Measurements from ENCODE around the gene PRDM10.
"Not testable (repeated sequence)": the region's sequence is repeated elsewhere in the genome, so short reads cannot be mapped to it uniquely, and the experiment has no call there.

Gene PRDM10, protein sequence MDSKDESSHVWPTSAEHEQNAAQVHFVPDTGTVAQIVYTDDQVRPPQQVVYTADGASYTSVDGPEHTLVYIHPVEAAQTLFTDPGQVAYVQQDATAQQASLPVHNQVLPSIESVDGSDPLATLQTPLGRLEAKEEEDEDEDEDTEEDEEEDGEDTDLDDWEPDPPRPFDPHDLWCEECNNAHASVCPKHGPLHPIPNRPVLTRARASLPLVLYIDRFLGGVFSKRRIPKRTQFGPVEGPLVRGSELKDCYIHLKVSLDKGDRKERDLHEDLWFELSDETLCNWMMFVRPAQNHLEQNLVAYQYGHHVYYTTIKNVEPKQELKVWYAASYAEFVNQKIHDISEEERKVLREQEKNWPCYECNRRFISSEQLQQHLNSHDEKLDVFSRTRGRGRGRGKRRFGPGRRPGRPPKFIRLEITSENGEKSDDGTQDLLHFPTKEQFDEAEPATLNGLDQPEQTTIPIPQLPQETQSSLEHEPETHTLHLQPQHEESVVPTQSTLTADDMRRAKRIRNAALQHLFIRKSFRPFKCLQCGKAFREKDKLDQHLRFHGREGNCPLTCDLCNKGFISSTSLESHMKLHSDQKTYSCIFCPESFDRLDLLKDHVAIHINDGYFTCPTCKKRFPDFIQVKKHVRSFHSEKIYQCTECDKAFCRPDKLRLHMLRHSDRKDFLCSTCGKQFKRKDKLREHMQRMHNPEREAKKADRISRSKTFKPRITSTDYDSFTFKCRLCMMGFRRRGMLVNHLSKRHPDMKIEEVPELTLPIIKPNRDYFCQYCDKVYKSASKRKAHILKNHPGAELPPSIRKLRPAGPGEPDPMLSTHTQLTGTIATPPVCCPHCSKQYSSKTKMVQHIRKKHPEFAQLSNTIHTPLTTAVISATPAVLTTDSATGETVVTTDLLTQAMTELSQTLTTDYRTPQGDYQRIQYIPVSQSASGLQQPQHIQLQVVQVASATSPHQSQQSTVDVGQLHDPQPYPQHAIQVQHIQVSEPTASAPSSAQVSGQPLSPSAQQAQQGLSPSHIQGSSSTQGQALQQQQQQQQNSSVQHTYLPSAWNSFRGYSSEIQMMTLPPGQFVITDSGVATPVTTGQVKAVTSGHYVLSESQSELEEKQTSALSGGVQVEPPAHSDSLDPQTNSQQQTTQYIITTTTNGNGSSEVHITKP

DNA sequence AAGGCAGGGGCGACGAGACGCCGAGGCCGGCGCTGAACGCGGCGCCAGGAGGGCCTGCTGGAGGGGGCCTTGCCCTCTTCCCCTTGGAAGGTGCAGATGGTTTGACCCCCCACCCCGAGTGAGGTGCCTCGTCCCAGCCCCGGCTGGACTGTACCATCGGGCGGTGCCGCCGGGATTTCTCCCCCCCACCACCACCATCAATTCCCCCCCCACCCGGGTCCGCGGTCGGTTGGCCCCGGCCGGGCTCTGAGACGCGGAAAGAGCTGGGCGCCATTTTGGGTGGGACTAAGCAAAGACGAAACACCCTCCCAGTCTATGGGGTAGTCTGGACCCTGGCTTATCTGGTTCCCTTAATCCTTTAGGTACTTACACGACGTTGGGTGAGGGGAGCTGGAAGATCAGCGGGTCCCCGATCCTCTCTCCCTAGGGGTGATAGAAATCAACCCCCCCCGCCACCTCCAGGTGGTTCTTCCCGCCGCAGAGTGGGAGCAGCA, at the start of gene PRDM10:
PRDM10 (minus strand) TSS at position 484 of the 494 bp plus-strand sequence. CDS start 41,871 bp downstream, outside the sequence.
- peak; percentile 85 for DNase-seq (ENCODE audit: low read depth)

DNA sequence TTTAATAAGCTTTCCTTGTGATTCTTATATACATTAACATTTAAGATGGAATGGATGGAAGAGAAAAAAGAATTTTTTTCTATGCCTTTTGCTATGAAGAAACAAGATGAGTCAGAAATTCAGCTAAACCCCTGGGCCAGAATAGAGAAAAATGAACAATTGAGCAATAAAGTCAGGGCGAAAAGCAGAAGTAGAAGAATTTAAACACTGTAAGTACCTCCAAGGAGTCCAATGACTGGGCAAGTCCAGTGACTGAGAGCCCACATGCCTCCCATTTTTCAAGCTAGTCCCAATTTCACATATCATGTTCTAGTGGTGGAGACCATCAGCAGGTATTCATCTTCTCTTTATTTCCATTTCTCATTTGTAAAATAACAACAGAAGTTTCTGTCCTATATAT, 48.4 kb upstream of the PRDM10 start:
- DNase-seq (ENCODE audit: low read depth) = no peak

DNA sequence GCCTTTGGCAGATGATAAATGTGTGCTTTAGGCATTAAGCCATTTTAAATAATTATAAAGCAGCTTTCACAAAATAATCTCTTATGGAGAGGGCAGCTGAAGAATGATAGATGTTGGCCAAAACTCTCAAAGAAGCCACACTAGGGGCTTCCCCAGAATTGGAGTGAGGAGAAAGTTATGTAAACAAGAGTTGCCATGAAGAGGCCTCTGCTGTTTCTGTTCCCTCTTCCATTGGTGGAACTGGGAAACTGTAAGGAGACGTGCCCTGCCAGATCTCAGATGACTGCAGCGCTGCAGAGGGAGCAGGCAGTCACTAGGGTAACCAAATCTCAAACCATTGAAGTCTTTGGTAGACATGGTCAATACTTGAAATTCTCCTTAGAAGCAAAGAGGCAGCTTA, 47.6 kb upstream of the PRDM10 start:
- no peak for DNase-seq (ENCODE audit: low read depth)

DNA sequence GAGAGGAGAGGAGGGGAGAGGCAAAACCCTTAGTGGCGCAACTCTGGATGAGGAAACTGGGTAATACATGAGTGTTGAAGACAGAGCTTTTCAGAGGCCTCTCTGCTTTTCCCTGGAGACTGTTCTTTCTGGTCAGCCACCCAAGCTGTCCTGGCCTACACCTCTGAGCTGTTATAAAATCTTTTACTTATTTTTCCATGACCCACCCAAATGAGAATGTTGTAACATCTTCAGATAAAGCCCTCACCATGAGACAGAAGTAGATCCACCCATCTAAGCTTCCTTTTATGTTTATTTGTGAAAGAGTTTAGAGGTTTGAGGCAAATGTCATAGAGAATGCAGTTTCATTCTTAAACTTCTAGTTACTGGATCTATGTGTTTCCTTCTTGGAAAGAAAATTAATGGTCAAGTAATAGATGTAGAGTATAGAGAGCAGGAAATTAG, 46.7 kb upstream of the PRDM10 start:
- no peak for DNase-seq (ENCODE audit: low read depth)

DNA sequence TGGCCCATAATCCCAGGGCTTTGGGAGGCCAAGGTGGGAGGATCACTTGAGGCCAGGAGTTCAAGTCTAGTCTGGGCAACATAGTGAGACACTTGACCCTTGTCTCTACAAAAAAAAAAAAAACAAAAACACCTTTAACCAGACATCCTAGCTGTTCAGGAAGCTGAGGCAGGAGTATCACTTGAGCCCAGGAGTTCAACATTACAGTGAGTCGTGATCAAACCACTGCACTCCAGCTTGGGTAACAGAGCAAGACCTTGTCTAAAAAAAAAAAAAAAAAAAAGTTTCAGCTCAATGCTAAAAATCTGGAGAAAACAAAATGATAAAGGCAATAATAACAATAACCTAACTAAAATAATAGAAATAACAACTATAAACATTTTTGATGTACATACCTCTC, 44.5 kb upstream of the PRDM10 start:
- no peak for DNase-seq (ENCODE audit: low read depth)

DNA sequence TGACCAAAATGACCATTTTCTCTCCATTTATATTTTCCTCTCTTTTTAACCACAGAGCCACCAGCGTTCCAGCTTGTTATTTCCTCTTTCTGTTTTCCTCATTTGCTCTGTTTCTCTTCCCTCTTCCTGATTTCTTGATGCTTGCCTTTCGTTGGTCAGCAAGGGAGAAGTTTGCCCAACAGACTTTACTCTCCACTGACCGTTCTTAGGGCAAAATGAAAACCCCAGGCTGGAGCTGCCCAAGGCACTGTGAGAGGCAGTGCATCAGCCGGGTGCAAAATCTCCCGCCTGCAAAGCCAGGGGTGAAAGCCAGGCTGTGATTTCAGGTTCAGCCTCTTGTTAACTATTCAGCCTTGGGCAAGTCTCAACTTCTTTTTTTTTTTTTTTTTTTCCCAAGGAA, 40.9 kb upstream of the PRDM10 start:
- DNase-seq (ENCODE audit: low read depth) = no peak

DNA sequence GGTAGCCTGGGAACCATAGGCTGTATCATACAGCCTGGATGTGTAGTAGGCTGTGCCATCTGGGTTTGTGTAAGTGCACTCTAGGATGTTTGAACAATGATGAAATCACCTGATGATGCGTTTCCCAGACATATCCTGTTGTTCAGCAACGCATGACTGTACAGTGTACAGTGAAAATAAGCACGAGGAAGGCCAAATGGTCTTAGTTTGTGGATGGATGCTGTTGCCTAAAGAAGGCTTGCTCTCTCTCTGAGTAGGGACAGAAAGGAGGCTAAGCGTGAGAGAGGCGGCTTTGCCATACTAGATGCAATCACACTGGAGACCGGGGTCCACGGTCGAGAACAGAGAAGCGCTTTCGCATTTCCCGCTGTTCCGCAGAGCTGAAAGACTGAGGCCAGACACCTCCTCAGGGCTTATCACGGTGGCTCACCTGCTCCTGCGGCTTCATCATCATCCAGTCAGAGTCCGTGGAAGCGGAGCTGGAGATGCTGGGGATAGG, 39.5 kb upstream of the PRDM10 start:
- DNase-seq (ENCODE audit: low read depth) = no peak

DNA sequence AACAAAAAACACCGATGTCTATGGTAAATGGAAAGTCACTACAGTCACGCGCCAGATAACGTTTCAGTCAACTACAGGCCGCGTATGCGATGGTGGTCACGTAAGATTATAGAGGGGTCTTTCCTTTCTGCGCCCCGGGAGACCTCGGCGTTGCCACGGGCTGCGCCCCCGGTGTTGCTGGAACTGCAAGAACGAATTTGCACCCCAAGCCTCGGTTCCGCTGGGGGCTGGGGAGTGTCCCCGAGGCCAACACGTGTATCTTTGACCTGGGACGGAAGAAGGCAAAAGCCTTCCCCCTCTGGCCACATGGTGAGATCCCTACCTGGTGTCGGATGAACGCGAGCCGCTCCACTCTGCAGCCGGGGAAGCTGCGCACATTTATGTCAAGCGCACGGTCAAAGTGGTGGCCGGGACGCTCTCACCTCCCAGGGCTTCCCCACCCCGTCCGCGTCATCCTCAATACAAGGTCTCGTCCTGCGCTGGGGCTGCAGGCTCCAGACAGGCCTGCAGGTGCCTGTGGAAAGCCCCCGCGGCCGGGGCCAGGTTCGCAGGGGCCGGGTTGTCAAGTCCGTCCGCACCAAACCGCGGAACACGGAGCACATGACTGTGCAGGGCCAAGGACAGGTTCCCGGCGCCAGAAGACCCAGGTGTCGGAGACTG, 37.8 kb upstream of the PRDM10 start:
- DNase-seq (ENCODE audit: low read depth) = no peak

DNA sequence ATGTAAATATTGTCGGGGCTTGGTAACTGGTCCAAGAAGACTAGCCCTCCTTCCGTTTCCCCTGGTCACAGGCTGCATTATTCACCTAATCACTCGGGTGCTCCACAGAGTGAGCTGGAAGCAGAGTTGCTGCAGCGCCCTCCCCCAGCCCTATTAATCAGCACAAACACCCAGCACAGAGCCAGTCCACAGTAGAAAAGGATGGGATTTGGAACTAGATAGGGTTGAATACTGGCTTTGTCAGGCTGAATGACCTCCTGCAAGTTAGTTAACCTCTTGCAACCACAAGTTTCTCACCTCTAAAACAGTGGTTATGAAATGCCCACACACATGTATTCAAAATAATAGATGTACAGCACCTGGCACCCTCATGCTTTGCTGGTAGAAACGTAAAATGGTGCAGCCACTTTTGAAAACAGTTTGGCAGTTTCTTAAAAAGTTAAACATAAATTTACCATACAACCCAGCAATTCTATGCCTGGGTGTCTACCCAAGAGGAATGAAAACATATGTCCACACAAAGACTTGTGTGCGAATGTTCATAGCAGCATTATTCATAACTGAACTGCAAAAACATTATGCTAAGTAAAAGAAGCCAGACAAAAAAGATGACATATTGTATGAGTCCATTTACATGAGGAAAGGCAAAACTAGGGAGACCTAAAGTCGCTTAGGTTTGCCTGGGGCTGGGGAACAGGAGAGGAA, 35.4 kb upstream of the PRDM10 start:
- no peak for DNase-seq (ENCODE audit: low read depth)

DNA sequence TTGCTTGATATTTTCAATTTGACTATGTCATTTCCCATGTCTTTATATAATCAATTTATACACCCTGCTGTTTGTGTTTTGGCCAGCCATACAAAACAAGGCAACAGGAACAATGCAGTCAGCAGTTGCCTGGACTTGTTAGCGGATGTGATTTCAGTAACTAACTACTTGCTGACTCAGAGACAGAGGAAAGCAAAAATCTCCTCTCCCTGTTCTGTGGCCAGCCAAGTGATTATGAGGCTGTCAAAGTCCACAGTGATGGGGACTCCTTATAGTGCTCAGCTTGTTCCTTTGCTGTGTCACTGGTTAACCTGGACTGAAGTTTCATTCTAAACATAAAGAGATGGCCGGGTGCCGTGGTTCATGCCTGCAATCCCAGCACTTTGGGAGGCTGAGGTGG, 34.4 kb upstream of the PRDM10 start:
- no peak for DNase-seq (ENCODE audit: low read depth)

DNA sequence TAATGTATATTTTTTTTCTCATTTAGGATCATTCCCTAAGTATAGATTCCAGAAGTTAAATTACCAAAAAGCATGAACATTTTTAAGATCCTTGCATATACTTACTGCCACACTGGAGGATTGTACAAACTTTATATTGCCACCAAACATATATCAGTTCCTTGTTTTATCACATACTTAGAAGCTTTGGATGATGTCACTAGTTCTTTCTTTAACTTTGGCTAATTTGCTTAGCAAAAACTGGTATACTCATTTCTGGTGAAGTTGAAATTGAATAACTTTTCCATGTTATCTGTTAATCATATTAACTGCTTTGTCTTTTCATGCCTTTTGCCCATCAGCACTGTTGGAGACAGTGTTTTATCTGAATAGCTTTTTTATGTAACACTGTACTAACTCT, 31.6 kb upstream of the PRDM10 start:
- DNase-seq (ENCODE audit: low read depth) = no peak

DNA sequence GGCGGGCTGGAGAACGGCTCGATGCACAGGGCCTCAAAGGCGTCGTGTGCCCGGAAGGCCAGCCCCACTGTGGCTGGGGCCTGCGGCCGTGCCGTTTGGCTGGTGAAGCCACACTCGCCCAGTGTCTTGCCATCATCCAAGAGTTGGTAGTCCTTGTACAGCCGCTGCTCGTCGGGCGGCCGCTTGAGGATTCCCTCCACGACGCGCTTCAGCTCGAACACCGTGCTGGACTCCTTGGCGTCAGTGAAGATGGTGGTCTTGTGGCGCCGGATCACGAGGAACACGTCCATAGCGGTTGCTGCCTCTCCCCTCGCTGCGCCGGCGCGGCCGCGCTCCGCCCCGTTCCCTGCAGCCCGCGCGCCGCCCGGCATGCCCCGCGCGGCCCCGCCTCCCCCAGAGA, 30.3 kb upstream of the PRDM10 start:
- no peak for DNase-seq (ENCODE audit: low read depth)

DNA sequence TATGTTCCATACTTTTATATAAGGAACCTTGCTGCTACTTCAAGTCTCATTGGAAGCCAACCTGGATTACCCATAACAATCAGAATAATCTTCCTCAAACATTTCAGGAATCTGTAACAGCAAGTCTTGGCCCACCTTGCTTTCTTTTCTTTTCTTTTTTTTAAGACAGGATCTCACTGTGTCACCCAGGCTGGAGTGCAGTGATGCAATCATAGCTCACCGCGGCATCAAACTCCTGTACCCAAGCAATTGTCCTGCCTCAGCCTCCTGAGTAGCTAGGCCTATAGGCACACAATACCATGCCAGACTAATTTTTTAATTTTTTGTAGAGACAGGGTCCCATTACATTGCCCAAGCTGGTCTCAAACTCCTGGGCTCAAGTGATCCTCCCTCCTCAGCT, 29.3 kb upstream of the PRDM10 start:
- no peak for DNase-seq (ENCODE audit: low read depth)

DNA sequence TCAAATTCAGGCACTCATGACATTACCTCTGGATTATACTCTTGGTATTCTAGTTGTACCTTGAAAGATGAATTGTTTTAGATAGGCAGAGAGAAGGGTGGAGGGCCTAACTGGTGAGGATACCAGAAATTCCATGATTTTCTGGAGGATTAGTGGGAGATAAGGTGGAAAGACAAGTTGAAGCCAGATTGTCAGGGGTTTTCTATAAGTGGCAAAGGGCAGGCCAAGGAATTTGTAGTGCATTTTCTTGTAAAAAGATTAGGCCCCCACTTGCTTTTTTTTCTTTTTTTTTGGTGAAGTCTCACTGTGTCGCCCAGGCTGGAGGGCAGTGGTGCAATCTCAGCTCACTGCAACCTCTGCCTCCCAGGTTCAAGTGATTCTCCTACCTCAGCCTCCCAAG, 28.4 kb upstream of the PRDM10 start:
- DNase-seq (ENCODE audit: low read depth) = no peak

DNA sequence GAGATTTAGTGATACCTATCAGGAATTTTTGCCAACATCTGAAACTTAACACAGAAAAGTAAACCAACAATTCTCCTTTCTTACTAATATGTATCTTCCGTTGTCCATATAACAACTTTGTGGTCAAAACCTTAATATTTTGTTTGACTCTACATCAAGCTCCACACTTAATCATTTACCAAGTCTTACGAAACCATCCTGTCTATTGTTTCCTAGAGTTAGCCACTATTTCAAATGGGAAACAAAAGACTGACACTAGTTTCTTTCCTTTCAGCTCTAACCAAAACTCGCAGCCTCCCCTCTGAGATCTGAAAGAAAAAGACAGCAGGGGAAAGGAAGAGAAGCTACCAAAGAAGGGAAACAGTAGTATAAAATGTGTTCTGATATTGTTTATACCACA, 26.5 kb upstream of the PRDM10 start:
- no peak for DNase-seq (ENCODE audit: low read depth)

DNA sequence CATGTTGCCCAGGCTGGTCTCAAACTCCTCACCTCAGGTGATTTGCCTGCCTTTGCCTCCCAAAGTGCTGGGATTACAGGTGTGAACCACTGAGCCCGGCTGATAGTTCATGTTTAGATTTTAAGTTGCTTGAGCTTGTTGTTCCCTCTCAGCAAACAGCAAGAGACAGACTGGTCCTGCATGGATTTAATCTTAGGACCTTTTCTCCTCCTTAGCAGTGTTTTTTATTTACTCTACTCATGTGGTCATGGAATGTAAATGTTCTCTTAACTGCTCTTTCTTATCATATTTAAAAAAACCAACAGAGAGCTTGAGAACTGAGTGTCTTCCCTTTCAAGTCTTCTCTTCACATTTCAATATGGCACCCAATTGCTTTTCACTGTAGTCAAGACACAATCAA, 22.7 kb upstream of the PRDM10 start:
- DNase-seq (ENCODE audit: low read depth) = no peak

DNA sequence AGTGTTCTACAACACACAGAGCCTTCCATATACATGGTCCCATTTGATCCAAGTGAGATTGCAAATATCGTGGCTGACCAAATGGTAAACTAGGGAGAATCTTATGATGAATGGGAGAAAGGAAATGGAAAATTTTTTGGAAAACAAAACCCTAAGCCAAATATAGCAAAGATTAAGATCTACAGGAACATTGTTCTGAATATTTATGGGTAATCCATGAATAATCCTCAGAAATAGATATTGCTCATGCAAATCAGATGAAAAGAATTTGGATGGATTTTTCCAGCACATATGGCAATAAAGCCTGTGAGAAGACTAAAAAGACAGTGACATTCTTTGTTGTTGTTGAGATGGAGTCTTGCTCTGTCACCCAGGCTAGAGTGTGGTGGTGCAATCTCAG, 21.7 kb upstream of the PRDM10 start:
- no peak for DNase-seq (ENCODE audit: low read depth)

DNA sequence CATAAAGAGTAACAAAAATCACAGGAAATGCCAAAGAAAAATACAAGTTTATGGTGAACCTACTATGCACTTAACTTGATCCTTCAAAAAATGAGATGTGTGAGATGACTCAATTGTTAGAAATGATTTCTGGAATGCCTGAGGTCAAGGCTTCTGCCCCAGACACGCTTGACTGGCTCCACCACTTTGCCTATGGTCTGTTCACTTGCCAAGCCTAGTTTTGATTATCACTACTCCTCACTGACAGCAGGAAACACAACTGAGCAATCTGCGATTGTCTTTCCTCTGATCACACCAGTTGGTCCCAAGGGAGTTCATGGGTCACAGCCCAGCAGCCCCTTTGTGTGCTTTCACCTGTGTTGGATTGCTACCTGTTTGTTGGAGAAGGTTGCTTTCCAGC, 20.6 kb upstream of the PRDM10 start:
- no peak for DNase-seq (ENCODE audit: low read depth)

DNA sequence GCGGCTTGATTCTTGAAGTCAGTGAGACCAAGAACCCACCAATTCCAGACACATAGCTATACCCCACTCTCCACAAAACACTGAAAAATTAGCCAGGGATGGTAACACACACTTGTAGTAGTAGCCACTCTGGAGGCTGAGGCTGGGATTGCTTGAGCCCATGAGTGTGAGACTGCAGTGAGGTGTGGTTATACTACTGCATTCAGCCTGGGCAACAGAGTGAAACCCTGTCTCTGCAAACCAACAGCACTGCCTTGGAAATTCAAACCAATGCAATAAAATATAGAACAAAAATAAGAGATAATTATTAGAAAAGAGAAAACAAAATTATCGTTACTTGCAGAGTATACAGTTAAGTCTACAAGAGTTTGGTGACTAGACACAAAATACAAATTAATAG, 20.2 kb upstream of the PRDM10 start:
- DNase-seq (ENCODE audit: low read depth) = no peak

DNA sequence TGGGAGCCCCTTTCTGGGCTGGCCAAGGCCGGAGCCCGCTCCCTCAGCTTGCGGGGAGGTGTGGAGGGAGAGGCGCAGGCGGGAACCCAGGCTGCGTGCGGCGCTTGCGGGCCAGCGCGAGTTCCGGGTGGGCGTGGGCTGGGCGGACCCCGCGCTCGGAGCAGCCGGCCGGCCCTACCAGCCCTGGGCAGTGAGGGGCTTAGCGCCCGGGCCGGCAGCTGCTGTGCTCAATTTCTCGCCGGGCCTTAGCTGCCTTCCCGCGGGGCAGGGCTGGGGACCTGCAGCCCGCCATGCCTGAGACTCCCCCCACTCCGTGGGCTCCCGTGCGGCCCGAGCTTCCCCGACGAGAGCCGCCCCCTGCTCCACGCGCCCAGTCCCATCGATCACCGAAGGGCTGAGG, 19.0 kb upstream of the PRDM10 start:
- not testable (repeated sequence) for DNase-seq (ENCODE audit: low read depth)

DNA sequence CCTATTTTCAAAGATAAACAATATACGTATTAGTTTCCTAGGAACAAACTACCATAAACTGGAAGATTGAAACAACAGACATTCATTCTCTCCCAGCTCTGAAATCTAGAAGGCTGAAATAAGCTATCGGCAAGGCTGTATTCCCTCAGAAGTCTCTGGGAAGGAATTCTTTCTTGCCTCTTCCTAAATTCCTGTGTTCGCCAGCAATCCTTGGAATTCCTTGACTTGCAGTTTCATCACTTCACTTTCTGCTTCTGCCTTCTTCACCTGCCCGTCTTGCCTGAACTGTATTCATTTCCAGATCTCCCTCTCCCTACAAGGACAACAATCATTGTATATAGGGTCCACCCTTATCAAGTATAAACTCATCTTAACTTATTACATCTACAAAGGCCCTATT, 17.7 kb upstream of the PRDM10 start:
- no peak for DNase-seq (ENCODE audit: low read depth)
